HepG2 (cell line): ENCODE measurements around the gene C10orf71.

ENCODE experiments used
- CREM ChIP-seq, 2 experiments: sonication (generic) in 1 of 2; formaldehyde crosslinking in 1 of 2; IDR thresholded peaks; 2 replicates each; pipeline versions ENCODE4 v1.4.0 to v1.6.1; 2016 to 2020; ENCODE audit warnings: antibody characterized with exemption in 1 of 2, mild to moderate bottlenecking in 1 of 2, missing genetic modification reagents in 1 of 2
- CTCF ChIP-seq: sonication (generic); formaldehyde crosslinking; IDR thresholded peaks from 2 replicates; pipeline ENCODE4 v1.5.0; 2020; ENCODE audit warnings: mild to moderate bottlenecking, missing genetic modification reagents, moderate library complexity
- FOXM1 ChIP-seq: sonication (generic); formaldehyde crosslinking; IDR thresholded peaks from 2 replicates; pipeline ENCODE4 v1.5.0; 2020; ENCODE audit warnings: missing genetic modification reagents
- IRF1 ChIP-seq: sonication (generic); formaldehyde crosslinking; IDR thresholded peaks from 2 replicates; pipeline ENCODE4 v1.4.0; 2020; ENCODE audit warnings: low read depth, mild to moderate bottlenecking, missing genetic modification reagents
- MYC ChIP-seq: sonication (generic); formaldehyde crosslinking; IDR thresholded peaks from 2 replicates; pipeline ENCODE4 v1.9.0; 2021; ENCODE audit warnings: missing genetic modification reagents, borderline replicate concordance
- PTBP1 ChIP-seq: fragments of 200-400 bp; formaldehyde crosslinking; IDR thresholded peaks from 2 replicates; pipeline ENCODE4 v1.6.1; 2018; ENCODE audit warnings: low read length, low read depth; ENCODE audit not compliant: poor library complexity, severe bottlenecking
- SIN3A ChIP-seq: IDR thresholded peaks from 2 replicates; pipeline ENCODE4 v1.6.1; 2011; ENCODE audit warnings: low read depth, mild to moderate bottlenecking, control low read depth, low read length, borderline replicate concordance
- THRA ChIP-seq: sonication (generic); formaldehyde crosslinking; IDR thresholded peaks from 2 replicates; pipeline ENCODE4 v1.4.0; 2020; ENCODE audit warnings: missing genetic modification reagents, borderline replicate concordance
- ZNF160 ChIP-seq: sonication (generic); formaldehyde crosslinking; IDR thresholded peaks from 2 replicates; pipeline ENCODE4 v1.8.0; 2022; ENCODE audit warnings: mild to moderate bottlenecking, inconsistent platforms, missing genetic modification reagents
- ZNF530 ChIP-seq: sonication (generic); formaldehyde crosslinking; IDR thresholded peaks from 2 replicates; pipeline ENCODE4 v1.5.0; 2020; ENCODE audit warnings: low read depth, mild to moderate bottlenecking, missing genetic modification reagents
- ZNF850 ChIP-seq: sonication (generic); formaldehyde crosslinking; conservative IDR thresholded peaks from 2 replicates; pipeline ENCODE4 v1.9.0; 2021; ENCODE audit warnings: mild to moderate bottlenecking, missing genetic modification reagents

- TF ChIP-seq CTCF (CRISPR knock-in tag) (no peak), FOXM1 (CRISPR knock-in tag) (no peak), MYC (no peak), CREM (IDR thresholded peaks at IDR 0.05) (no peak), CREM (CRISPR knock-in tag; IDR thresholded peaks at IDR 0.05) (no peak), PTBP1 (no peak), IRF1 (CRISPR knock-in tag) (no peak), ZNF160 (CRISPR knock-in tag) (no peak), SIN3A (no peak), ZNF850 (no peak), ZNF530 (CRISPR knock-in tag) (no peak), THRA (CRISPR knock-in tag) (no peak)
Measured at GRCh38 chr10:49270565-49270964, 28.4 kb upstream of the C10orf71 start.
